ENCODE data around the gene VIPR2.
A peak's percentile ranks its signal among the peaks of the same experiment; 100 is the strongest.

VIPR2 gene

DNA sequence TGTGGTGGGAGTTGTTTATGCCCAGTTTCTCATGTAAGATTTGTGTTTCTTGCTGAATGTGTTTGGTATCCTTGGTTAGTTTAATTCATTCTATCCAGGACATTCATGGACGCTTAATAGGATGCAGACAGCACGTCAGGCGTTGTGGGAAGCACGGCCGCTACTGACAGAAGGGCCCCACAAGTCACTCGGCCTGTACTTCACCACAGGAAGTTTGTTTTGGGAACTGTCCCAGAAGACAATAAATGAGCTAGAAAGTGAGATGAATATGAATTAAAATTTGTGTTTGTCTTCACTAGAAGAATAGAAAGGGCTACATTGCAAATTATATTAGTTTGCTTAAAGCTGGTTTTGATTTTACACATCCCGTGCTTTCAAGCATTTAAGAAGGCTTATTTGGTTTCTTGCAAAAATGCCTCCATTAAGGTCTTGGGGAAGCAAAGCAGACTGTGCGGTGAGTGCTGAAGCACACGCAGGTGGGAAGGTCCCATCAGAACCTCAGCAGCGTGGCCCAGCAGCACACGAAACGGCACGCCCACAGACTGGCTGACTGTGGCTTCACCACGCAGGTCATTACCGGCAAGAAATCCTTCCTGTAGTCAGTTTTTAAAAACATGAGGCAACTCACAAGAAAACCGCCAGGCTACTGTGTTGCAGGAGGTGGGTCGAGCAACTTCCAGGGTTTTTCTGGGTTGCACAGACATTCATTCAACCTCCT is 74.1 kb downstream of the VIPR2 start:
- DNase-seq (ENCODE audit: low spot score) = no peak
- H3K4me3 ChIP-seq = no peak overlapping the region
- peak overlapping the region; percentile 81 to 91 for H3K27ac ChIP-seq
- TF ChIP-seq, protein P1, sequence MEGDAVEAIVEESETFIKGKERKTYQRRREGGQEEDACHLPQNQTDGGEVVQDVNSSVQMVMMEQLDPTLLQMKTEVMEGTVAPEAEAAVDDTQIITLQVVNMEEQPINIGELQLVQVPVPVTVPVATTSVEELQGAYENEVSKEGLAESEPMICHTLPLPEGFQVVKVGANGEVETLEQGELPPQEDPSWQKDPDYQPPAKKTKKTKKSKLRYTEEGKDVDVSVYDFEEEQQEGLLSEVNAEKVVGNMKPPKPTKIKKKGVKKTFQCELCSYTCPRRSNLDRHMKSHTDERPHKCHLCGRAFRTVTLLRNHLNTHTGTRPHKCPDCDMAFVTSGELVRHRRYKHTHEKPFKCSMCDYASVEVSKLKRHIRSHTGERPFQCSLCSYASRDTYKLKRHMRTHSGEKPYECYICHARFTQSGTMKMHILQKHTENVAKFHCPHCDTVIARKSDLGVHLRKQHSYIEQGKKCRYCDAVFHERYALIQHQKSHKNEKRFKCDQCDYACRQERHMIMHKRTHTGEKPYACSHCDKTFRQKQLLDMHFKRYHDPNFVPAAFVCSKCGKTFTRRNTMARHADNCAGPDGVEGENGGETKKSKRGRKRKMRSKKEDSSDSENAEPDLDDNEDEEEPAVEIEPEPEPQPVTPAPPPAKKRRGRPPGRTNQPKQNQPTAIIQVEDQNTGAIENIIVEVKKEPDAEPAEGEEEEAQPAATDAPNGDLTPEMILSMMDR (IDR thresholded peaks at IDR 0.05) = no peak

DNA sequence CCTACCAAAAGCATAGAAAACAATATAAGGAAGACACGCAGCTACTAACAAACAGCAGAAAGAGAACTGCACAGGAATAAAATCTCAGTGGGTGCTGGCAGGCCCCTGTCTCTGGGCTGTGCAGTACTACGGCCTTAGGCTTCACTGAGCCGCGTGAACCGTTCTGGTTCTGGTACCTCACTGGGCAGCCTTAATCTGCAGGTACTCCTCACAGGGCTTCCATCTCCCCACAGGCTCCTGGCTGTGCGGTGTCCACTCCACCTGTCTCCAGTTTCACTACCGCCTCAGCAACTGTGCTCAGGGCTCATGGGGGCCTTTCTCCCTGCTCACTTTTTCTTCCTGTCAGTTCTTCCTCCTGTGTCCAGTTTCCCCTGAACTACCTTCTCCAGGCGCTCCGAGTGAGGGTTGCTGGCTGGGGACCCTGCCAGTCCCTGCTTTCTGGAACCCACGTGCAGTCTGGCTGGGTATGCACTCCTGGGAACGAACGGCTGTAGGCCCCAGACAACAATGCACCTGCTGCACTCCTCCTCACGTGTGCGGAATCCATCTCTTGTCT is 75.7 kb downstream of the VIPR2 start:
- no peak overlapping the region for H3K4me3 ChIP-seq
- TF ChIP-seq, protein P1 (IDR thresholded peaks at IDR 0.05) = no peak
- no peak for DNase-seq (ENCODE audit: low spot score)
- peak overlapping the region; percentile 81 to 91 for H3K27ac ChIP-seq

DNA sequence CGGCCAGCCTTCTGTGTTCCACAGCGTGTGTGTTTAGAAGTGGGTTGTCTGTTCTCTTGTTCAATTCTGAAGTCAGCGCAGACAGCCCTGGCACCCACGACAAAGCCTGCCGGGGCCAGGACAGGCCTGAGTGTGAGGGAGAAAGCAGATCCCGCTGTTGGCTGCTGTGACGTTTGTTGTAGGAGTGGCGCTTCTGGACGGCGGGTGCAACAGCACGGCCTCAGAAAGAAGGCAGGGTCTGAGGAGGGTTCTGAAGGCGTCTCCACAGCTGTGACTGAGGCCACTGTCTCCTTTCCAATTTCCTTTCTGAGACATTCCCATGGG is 76.2 kb downstream of the VIPR2 start:
- H3K27ac ChIP-seq = peak overlapping the region; percentile 81 to 91
- H3K4me3 ChIP-seq = no peak overlapping the region
- TF ChIP-seq, protein P1 (IDR thresholded peaks at IDR 0.05) = no peak
- DNase-seq (ENCODE audit: low spot score) = peak; percentile 92

DNA sequence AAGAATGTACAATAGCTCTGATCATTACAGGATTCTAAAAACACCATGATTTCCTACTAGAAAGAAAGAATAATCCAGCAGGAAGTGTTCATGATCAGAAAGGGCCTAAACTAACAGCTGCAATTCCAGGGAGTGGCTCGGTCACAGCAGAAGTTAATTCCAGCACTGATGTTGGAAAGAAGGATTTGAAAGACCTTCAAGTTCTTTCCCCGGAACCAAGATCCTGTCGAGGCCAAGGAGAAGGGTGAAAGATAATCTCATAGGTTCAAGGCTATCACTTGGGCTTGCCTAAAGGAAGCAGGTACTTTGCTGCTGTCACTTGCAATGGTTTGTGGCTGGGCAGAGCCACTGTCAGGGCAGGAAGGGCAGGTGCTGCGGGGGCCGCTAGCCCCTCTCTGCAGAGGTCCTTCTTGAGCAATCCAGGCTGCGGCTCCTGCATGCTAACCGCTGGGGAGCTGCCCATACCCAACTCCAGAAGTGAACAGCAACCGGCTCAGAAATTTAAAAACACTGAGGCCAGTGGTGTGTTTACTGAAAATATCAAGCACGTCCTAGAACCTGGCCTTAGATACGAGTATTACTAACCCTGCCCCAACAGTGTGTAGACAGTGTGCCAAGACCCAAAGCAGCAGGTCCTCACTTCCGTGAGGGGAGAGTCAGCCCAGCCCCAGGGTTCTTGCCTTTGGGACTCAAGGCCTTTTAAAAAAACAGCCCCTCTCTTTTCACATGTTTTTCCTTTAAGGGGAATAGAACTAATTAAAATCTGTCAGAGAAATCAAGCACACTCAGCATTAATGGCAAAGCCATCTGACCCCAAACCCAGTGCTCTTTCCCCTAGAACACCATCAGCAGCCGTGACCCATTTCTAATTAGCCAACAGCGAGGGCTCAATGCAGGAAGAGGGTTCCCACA is 76.8 kb downstream of the VIPR2 start:
- TF ChIP-seq, protein P1 (IDR thresholded peaks at IDR 0.05) = no peak
- Histone ChIP-seq H3K27ac (peak overlapping the region; percentile 81 to 91), H3K4me3 (no peak overlapping the region)
- no peak for DNase-seq (ENCODE audit: low spot score)

DNA sequence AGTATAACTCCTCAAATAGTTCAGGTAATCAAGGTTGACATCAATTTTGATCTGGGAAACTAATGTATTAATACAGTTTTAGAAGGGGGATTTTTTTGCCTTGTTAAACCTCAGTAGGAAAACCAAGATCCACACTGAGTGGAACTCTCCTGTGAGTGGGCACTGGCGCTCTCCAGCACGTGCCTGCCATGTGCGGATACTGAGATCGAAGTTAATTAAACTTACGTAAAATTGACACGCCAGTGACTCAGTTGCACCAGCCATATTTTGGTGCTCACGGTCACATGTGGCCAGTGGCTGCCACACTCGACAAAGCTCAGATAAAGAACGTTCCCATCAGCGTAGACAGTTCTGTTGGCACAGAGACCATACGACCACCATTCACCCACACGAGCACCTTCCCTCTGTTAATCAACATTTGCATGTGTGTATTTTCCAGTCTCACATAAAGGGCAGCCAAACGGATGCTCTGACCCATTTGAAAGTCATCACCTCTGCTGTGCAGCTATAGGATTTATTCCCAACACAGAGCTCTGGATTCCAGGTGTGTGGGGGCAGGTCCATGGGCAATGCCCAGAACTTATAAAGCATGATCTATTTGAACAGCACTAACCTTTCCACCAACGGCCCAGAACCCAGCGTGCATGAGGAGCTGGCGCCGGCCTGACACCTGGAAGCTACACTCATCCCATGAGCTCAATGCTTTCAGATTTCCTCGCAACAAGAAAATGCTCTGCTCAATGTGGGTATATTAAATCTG is 77.7 kb downstream of the VIPR2 start:
- TF ChIP-seq, protein P1 (IDR thresholded peaks at IDR 0.05) = no peak
- DNase-seq (ENCODE audit: low spot score) = no peak
- Histone ChIP-seq H3K27ac (peak overlapping the region; percentile 81 to 91), H3K4me3 (no peak overlapping the region)

DNA sequence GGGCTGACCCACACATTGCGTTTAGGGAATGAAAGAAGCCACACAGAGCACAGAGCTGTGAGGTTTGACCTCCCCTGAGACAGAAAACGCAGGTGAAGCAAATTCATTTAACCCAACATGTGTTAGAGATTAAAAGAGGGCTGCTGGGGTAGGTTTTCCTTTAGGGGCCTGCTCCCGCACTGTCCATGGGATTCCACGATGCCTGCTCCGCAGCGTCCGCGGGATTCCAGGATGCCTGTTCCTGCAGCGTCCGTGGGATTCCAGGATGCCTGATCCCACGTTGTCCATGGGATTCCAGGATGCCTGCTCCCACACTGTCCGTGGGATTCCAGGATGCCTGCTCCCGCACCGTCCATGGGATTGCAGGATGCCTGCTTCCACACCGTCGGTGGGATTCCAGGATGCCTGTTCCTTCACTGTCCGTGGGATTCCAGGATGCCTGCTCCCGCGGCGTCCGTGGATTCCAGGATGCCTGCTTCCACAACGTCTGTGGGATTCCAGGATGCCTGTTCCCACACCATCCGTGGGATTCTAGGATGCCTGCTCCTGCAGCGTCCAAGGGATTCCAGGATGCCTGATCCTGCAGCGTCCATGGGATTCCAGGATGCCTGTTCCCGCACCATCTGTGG is 78.7 kb downstream of the VIPR2 start:
- TF ChIP-seq, protein P1 (IDR thresholded peaks at IDR 0.05) = no peak
- Histone ChIP-seq H3K27ac (no peak overlapping the region), H3K4me3 (no peak overlapping the region)
- no peak for DNase-seq (ENCODE audit: low spot score)

Data from coronary artery (tissue), 2 donors.